ENCODE results near the gene MAPK7. TPM values are rescaled to one million over a fixed set of nuclear protein-coding genes. Genes with fewer than 3 reads are reported as not detected.
A peak's percentile ranks its signal among the peaks of the same experiment; 100 is the strongest.

MAPK7 gene
- total RNA-seq, 1 donor from 2014 or later: 25.1 TPM

DNA sequence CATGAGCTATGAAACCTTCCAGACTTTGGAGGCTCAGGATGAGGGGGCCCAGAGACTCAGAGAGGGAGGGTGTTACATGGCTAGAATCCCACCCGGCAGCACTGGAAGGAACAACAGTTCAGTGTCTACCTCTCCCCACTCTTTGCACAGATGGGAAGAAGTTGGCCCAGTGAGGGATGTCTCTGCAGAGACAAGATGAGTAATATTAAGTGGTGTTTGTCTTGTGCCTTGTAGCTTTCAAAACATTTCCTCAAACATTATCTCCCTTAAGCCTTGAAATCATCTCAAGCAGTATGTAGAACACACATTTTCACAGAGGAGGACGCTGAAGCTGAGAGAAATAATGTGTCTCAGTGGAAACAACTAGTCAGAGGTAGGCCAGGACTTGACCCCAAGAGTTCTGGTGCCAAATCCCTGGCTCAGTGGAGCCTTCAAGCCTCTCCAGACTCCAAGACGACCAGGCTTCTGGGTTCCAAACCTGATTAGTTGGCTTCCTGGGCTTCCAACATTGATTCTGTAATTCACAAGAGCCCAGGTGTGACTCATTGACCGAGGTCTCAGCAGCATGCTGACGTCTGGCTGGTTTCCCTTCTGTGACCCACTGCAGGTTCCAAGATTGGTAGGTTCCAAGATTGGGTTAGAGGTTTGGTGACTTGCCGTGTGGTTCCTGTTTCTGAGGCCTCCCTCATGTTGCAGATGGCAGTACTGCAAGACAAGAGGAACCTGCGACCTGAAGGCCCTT, 40.1 kb downstream of the MAPK7 start:
- peaks cover 20% of the 10 kb centered on the region for H3K27me3 Mint-ChIP-seq (ENCODE audit: low read depth, unreplicated experiment)
- DNase-seq (ENCODE audit: low read depth): peak; percentile 81
- Histone ChIP-seq H4K20me1 (ENCODE audit: insufficient read depth, low read length) (no peaks in the 10 kb centered on the region), H2AFZ (ENCODE audit: low read depth, low read length) (no peak overlapping the region), H3K27me3 (ENCODE audit: insufficient read depth, low read length) (no peaks in the 10 kb centered on the region), H3K4me1 (ENCODE audit: insufficient read depth, low read length) (peaks cover 10% of the 10 kb centered on the region), H3K4me3 (ENCODE audit: insufficient read depth, low read depth, low read length) (no peak overlapping the region), H3K36me3 (ENCODE audit: insufficient read depth, low read length) (no peaks in the 10 kb centered on the region), H3K79me2 (ENCODE audit: insufficient read depth, low read length) (no peaks in the 10 kb centered on the region), H3K4me2 (ENCODE audit: low read length) (peak overlapping the region; percentile 8), H3K9ac (ENCODE audit: low read length) (no peak overlapping the region), H3K9me3 (ENCODE audit: insufficient read depth, low read depth, low read length) (no peaks in the 10 kb centered on the region), H3K27ac (ENCODE audit: low read depth, low read length) (no peak overlapping the region)
- peaks cover 11% of the 10 kb centered on the region for H3K4me1 Mint-ChIP-seq (ENCODE audit: low read depth, unreplicated experiment)
- H3K27ac Mint-ChIP-seq (ENCODE audit: unreplicated experiment): no peak overlapping the region
- peak; percentile 68 for FAIRE-seq
- peaks cover 3% of the 10 kb centered on the region for H3K9me3 Mint-ChIP-seq (ENCODE audit: unreplicated experiment)
- H3K4me3 Mint-ChIP-seq (ENCODE audit: unreplicated experiment): no peak overlapping the region
- no peaks in the 10 kb centered on the region for H3K36me3 Mint-ChIP-seq (ENCODE audit: low read depth, unreplicated experiment)
- TF ChIP-seq CTCF (IDR thresholded peaks at IDR 0.05; ENCODE audit: insufficient read depth, low read depth, low read length) (no peak), EZH2 (IDR thresholded peaks at IDR 0.05; ENCODE audit: insufficient read depth, low read length) (no peak)

- Mint-ChIP-seq H3K4me3 (ENCODE audit: unreplicated experiment) (no peak overlapping the region), H3K9me3 (ENCODE audit: unreplicated experiment) (peaks cover 3% of the 10 kb centered on the region), H3K27me3 (ENCODE audit: low read depth, unreplicated experiment) (peaks cover 17% of the 10 kb centered on the region), H3K4me1 (ENCODE audit: low read depth, unreplicated experiment) (peaks cover 11% of the 10 kb centered on the region), H3K27ac (ENCODE audit: unreplicated experiment) (no peak overlapping the region), H3K36me3 (ENCODE audit: low read depth, unreplicated experiment) (no peaks in the 10 kb centered on the region)
- Histone ChIP-seq H4K20me1 (ENCODE audit: insufficient read depth, low read length) (no peaks in the 10 kb centered on the region), H3K27me3 (ENCODE audit: insufficient read depth, low read length) (peaks cover 2% of the 10 kb centered on the region), H2AFZ (ENCODE audit: low read depth, low read length) (no peak overlapping the region), H3K4me1 (ENCODE audit: insufficient read depth, low read length) (peaks cover 10% of the 10 kb centered on the region), H3K79me2 (ENCODE audit: insufficient read depth, low read length) (no peaks in the 10 kb centered on the region), H3K9ac (ENCODE audit: low read length) (no peak overlapping the region), H3K27ac (ENCODE audit: low read depth, low read length) (no peak overlapping the region), H3K9me3 (ENCODE audit: insufficient read depth, low read depth, low read length) (no peaks in the 10 kb centered on the region), H3K4me2 (ENCODE audit: low read length) (no peak overlapping the region), H3K4me3 (ENCODE audit: insufficient read depth, low read depth, low read length) (no peak overlapping the region), H3K36me3 (ENCODE audit: insufficient read depth, low read length) (no peaks in the 10 kb centered on the region)
- FAIRE-seq: no peak
- DNase-seq (ENCODE audit: low read depth): no peak
- TF ChIP-seq EZH2 (IDR thresholded peaks at IDR 0.05; ENCODE audit: insufficient read depth, low read length) (no peak), CTCF (IDR thresholded peaks at IDR 0.05; ENCODE audit: insufficient read depth, low read depth, low read length) (no peak)
Measured at GRCh38 chr17:19421219-19421618, 42.9 kb downstream of the MAPK7 start.

- Mint-ChIP-seq H3K4me1 (ENCODE audit: low read depth, unreplicated experiment) (peaks cover 11% of the 10 kb centered on the region), H3K4me3 (ENCODE audit: unreplicated experiment) (no peak overlapping the region), H3K36me3 (ENCODE audit: low read depth, unreplicated experiment) (no peaks in the 10 kb centered on the region), H3K27me3 (ENCODE audit: low read depth, unreplicated experiment) (peaks cover 10% of the 10 kb centered on the region), H3K9me3 (ENCODE audit: unreplicated experiment) (peaks cover 3% of the 10 kb centered on the region), H3K27ac (ENCODE audit: unreplicated experiment) (no peak overlapping the region)
- no peak for TF ChIP-seq CTCF (IDR thresholded peaks at IDR 0.05; ENCODE audit: insufficient read depth, low read depth, low read length)
- TF ChIP-seq EZH2 (IDR thresholded peaks at IDR 0.05; ENCODE audit: insufficient read depth, low read length): no peak
- DNase-seq (ENCODE audit: low read depth) (no peak), FAIRE-seq (no peak)
- H3K4me3 ChIP-seq (ENCODE audit: insufficient read depth, low read depth, low read length): no peak overlapping the region
- H2AFZ ChIP-seq (ENCODE audit: low read depth, low read length): no peak overlapping the region
- no peaks in the 10 kb centered on the region for H3K36me3 ChIP-seq (ENCODE audit: insufficient read depth, low read length)
- no peaks in the 10 kb centered on the region for H3K79me2 ChIP-seq (ENCODE audit: insufficient read depth, low read length)
- H3K9me3 ChIP-seq (ENCODE audit: insufficient read depth, low read depth, low read length): no peaks in the 10 kb centered on the region
- no peak overlapping the region for H3K27ac ChIP-seq (ENCODE audit: low read depth, low read length)
- peaks cover 2% of the 10 kb centered on the region for H3K27me3 ChIP-seq (ENCODE audit: insufficient read depth, low read length)
- no peaks in the 10 kb centered on the region for H4K20me1 ChIP-seq (ENCODE audit: insufficient read depth, low read length)
- no peak overlapping the region for H3K4me2 ChIP-seq (ENCODE audit: low read length)
- no peak overlapping the region for H3K9ac ChIP-seq (ENCODE audit: low read length)
- H3K4me1 ChIP-seq (ENCODE audit: insufficient read depth, low read length): peaks cover 10% of the 10 kb centered on the region
Measured at GRCh38 chr17:19421926-19422325, 43.6 kb downstream of the MAPK7 start.
